HepG2 (cell line): ENCODE data around the gene GNG10. TPM values are rescaled to one million over a fixed set of nuclear protein-coding genes. Genes with fewer than 3 reads are reported as not detected.

Experiments used
- polyA plus RNA-seq, 8 experiments: library from polyadenylated mRNA; depleted of rRNA in 3 of 8; stranded (reverse) in 7 of 8; unstranded in 1 of 8; fragments of >200 nt; fragmentation: Illumina TruSeq in 4 of 8; extraction: Trizol in 4 of 8; gene quantifications; 2 replicates each; pipeline versions ENCODE4 v1.2.1 to v1.2.3, GENCODE V29; 2011 to 2016; ENCODE audit warnings: low read depth in 4 of 8, missing spikeins in 1 of 8, mixed read lengths in 1 of 8; ENCODE audit not compliant: insufficient read depth in 1 of 8
- total RNA-seq, 5 experiments: library from RNA; depleted of rRNA; stranded (reverse); fragments of >200 nt; fragmentation: Illumina TruSeq; extraction: Trizol; gene quantifications; 2 replicates each; pipeline ENCODE4 v1.2.3, GENCODE V29; 2016; ENCODE audit warnings: low read depth in 1 of 5

GNG10 gene
- total and polyA plus RNA-seq, 2 of the 13 experiments (the other 11 are each of a cell fraction or from before 2014, with no cell fraction given): 29.8 to 32.4 TPM

Other genes starting within 250 kb of the GNG10 start
- 58.0 and 81.7 TPM in 2 replicates for gene ECPAS, start 177.2 kb upstream of the GNG10 start, total RNA-seq (2016; rRNA removed; fragmentation: Illumina TruSeq; extraction: Trizol)
- gene ECPAS, start 177.2 kb upstream of the GNG10 start, polyA plus RNA-seq (2011; rRNA removed): 35.3 and 37.3 TPM in 2 replicates
- gene ZNF483, start 136.4 kb upstream of the GNG10 start, total RNA-seq (2016; rRNA removed; fragmentation: Illumina TruSeq; extraction: Trizol): 9.5 and 15.7 TPM in 2 replicates
- 1.4 and 2.0 TPM in 2 replicates for gene ZNF483, start 136.4 kb upstream of the GNG10 start, polyA plus RNA-seq (2011; rRNA removed)
- gene PTGR1, start 62.0 kb upstream of the GNG10 start, total RNA-seq (2016; rRNA removed; fragmentation: Illumina TruSeq; extraction: Trizol): 15.8 and 22.5 TPM in 2 replicates
- 5.0 and 6.0 TPM in 2 replicates for gene PTGR1, start 62.0 kb upstream of the GNG10 start, polyA plus RNA-seq (2011; rRNA removed)
- 6.3 and 10.2 TPM in 2 replicates for gene DNAJC25, start 30.3 kb upstream of the GNG10 start, total RNA-seq (2016; rRNA removed; fragmentation: Illumina TruSeq; extraction: Trizol)
- 4.5 and 5.7 TPM in 2 replicates for gene DNAJC25, start 30.3 kb upstream of the GNG10 start, polyA plus RNA-seq (2011; rRNA removed)
- gene SHOC1, start 133.3 kb downstream of the GNG10 start, total RNA-seq (2016; rRNA removed; fragmentation: Illumina TruSeq; extraction: Trizol): not detected in 2 replicates
- not detected in 2 replicates for gene SHOC1, start 133.3 kb downstream of the GNG10 start, polyA plus RNA-seq (2011; rRNA removed)
- gene UGCG, start 235.2 kb downstream of the GNG10 start, total RNA-seq (2016; rRNA removed; fragmentation: Illumina TruSeq; extraction: Trizol): 9.7 and 13.9 TPM in 2 replicates
- 8.1 and 10.5 TPM in 2 replicates for gene UGCG, start 235.2 kb downstream of the GNG10 start, polyA plus RNA-seq (2011; rRNA removed)